ENCODE results near the gene PLN. TPM values are rescaled to one million over a fixed set of nuclear protein-coding genes. Genes with fewer than 3 reads are reported as not detected.
A peak's percentile ranks its signal among the peaks of the same experiment; 100 is the strongest.

PLN gene
- total RNA-seq, 4 donors from 2014 or later: 11.0 to 13.6 (median 12.2) TPM

DNA sequence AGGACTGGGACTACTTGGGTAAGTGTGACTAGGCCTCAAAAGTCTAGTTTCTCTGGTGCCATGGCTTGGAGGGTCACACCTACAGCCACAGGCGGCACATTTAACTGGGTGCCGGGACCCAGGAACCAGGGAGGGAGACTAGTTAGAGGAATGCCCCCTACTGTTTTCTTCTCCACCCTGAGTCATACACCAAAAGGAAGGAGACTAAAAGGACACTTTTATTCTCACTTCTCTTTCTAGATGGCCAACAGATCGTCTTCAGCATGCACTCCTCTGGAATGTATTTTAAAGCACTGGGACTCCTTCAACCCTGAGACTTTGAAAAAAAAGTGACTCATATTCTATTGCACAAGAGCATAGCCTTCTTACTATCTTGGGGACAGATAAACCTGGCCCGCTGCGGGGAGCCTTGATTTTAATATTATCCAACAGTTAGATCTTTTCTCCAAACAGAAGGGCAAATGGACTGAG, 33.4 kb downstream of the PLN start:
- Histone ChIP-seq H3K27ac (peak overlapping the region in 2 of 4 donors; percentile 56 to 62), H3K4me3 (no peak overlapping the region), H3K9me3 (peaks cover 0 to 29% (median 6%) of the 10 kb centered on the region in 4 donors), H3K4me1 (peaks cover 0 to 47% (median 9%) of the 10 kb centered on the region in 4 donors), H3K36me3 (peaks cover 0 to 26% (median 0%) of the 10 kb centered on the region in 3 donors), H3K27me3 (no peaks in the 10 kb centered on the region)
- WGBS, 2 donors: 71 to 74% methylated on average over 5 of the region's 5 CpGs
- TF ChIP-seq CTCF (IDR thresholded peaks at IDR 0.05) (no peak), POLR2A (IDR thresholded peaks at IDR 0.05) (no peak), EP300 (IDR thresholded peaks at IDR 0.05) (no peak)
- DNase-seq (ENCODE audit: low spot score in 2 of 2): no peak

DNA sequence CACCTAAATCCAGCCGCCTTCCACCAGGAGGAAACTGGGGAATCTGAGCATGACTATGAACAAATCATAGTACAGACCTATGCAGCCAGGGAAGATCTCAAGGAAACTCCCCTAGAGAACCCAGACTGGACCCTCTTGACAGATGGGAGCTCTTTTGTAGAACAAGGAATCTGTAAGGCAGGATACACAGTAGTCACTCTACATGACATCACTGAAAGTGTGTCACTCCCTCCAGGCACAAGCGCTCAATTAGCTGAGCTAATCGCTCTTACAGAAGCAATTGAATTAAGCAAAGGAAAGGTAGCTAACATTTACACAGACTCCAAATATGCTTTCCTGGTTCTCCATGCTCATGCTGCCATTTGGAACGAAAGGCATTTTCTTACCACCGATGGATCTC, 36.8 kb downstream of the PLN start:
- Histone ChIP-seq H3K9me3 (peaks cover 0 to 2% (median 0%) of the 10 kb centered on the region in 4 donors), H3K4me3 (no peak overlapping the region), H3K36me3 (no peaks in the 10 kb centered on the region), H3K27ac (no peak overlapping the region), H3K4me1 (peaks cover 0 to 71% (median 11%) of the 10 kb centered on the region in 4 donors), H3K27me3 (no peaks in the 10 kb centered on the region)
- no peak for DNase-seq (ENCODE audit: low spot score in 2 of 2)
- 90% methylated on average over 5 of the region's 5 CpGs for WGBS, 2 donors
- TF ChIP-seq CTCF (IDR thresholded peaks at IDR 0.05) (no peak), POLR2A (IDR thresholded peaks at IDR 0.05) (no peak), EP300 (IDR thresholded peaks at IDR 0.05) (no peak)

DNA sequence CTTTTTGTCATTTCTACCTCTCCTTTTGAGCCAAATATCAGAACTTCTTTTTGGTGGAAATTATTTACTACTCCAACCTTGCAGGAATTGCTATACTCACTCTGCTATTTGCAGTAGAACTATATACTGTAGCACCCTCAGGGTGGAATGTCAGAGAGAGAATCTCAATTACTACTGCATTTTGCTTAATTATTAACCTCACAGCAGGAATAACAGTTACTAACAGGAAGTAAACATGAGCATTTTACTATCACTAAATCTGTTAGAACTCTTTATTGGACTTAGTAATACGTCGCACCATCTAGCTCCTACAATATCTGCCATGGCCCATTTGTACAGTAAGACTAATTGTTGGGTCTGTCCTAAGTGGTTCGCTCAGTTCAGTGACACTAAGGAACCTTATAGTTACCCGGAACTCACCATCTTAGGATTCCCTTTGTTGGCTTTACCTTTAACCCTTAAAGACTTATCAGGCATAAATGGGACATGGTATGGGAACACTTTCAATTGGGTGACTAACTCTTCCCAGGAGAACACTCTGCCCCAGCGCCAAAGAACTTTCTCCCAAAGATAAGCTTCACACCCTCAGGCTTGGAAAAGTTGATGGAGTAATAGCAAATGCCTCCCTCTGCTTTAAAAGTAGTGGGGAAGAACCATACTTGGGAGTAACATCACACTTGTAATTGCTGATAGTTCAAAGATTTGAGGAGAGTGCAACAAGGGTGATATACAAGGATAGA, 38.8 kb downstream of the PLN start:
- no peak for TF ChIP-seq CTCF (IDR thresholded peaks at IDR 0.05)
- TF ChIP-seq EP300 (IDR thresholded peaks at IDR 0.05): no peak
- TF ChIP-seq POLR2A (IDR thresholded peaks at IDR 0.05): no peak
- H3K4me1 ChIP-seq: peaks cover 0 to 76% (median 6%) of the 10 kb centered on the region in 4 donors
- no peak overlapping the region for H3K27ac ChIP-seq
- DNase-seq (ENCODE audit: low spot score in 2 of 2): no peak
- no peaks in the 10 kb centered on the region for H3K9me3 ChIP-seq
- no peak overlapping the region for H3K4me3 ChIP-seq
- WGBS, 2 donors: 94 to 95% methylated on average over 5 of the region's 5 CpGs
- H3K27me3 ChIP-seq: no peaks in the 10 kb centered on the region
- no peaks in the 10 kb centered on the region for H3K36me3 ChIP-seq

- no peak for DNase-seq (ENCODE audit: low spot score in 2 of 2)
- TF ChIP-seq EP300 (IDR thresholded peaks at IDR 0.05) (no peak), POLR2A (IDR thresholded peaks at IDR 0.05) (no peak), CTCF (IDR thresholded peaks at IDR 0.05) (no peak)
- Histone ChIP-seq H3K36me3 (no peaks in the 10 kb centered on the region), H3K4me1 (peaks cover 0 to 73% (median 6%) of the 10 kb centered on the region in 4 donors), H3K4me3 (no peak overlapping the region), H3K9me3 (no peaks in the 10 kb centered on the region), H3K27ac (no peak overlapping the region), H3K27me3 (no peaks in the 10 kb centered on the region)
- 86 to 90% methylated on average over 5 of the region's 5 CpGs for WGBS, 2 donors
Measured at GRCh38 chr6:118588626-118589025, 40.5 kb downstream of the PLN start.

DNA sequence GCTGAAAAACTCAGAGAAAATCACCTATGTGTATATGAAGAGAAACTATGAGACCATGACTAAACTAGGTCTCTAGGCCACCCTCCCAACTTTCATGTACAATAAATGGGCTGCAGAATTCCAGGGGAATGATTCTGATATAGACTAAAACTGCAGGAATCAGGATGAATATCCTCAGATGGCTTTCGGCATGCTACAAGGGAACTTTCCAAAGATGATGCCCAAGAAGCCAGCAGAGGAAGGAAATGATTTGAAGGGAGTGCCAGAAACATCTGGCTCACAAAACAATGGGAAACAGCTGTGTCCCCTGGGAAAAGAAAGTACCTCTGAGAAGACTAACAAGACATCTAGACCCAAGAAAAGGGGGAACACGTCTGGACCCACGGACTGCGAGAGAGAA, 41.1 kb downstream of the PLN start:
- WGBS, 2 donors: 48 to 59% methylated on average over 4 of the region's 4 CpGs
- no peaks in the 10 kb centered on the region for H3K36me3 ChIP-seq
- peaks cover 0 to 69% (median 6%) of the 10 kb centered on the region in 4 donors for H3K4me1 ChIP-seq
- no peak for DNase-seq (ENCODE audit: low spot score in 2 of 2)
- no peaks in the 10 kb centered on the region for H3K27me3 ChIP-seq
- no peak for TF ChIP-seq EP300 (IDR thresholded peaks at IDR 0.05)
- TF ChIP-seq CTCF (IDR thresholded peaks at IDR 0.05): no peak
- TF ChIP-seq POLR2A (IDR thresholded peaks at IDR 0.05): no peak
- H3K9me3 ChIP-seq: no peaks in the 10 kb centered on the region
- no peak overlapping the region for H3K27ac ChIP-seq
- no peak overlapping the region for H3K4me3 ChIP-seq

Measured in tibial nerve (tissue), 4 donors.